Measurements from ENCODE around the gene ENC1.

ENC1 gene

GRCh38 chr5:74631081-74631953 is 9.2 kb downstream of the ENC1 start:
- DNase-seq (ENCODE audit: low read depth), result no peak

DNA sequence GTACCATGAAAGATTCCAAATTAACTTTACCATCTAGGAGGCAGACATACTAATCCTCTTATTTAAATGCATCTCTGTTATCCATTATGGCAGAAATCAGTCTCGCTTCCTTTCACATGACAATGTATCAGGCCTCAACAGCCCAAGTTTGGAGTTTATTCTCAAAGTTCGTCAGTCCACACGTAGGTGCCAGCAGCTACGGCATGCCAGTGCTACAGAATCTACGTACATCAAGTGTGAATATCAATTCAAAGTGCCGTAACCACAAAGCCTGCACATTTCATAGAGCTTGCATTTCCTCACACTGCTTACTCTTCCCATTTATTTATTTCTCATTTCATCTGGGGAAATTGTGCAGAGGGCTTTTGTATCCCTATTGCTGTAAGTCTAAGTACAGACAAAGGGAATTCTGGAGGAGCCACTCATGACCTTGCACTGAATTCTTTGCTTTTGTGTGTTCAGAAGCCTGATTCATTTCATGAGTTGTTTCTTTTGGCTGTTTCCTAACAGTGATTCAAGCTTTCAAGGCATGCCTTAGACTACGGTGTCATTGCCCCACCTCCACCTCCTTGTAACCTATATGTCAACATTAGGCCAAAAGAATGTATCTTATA is 10.0 kb downstream of the ENC1 start:
- DNase-seq (ENCODE audit: low read depth), result peak; percentile 44

- no peak for DNase-seq (ENCODE audit: low read depth)
Observed at GRCh38 chr5:74629326-74629725, 11.2 kb downstream of the ENC1 start.

DNA sequence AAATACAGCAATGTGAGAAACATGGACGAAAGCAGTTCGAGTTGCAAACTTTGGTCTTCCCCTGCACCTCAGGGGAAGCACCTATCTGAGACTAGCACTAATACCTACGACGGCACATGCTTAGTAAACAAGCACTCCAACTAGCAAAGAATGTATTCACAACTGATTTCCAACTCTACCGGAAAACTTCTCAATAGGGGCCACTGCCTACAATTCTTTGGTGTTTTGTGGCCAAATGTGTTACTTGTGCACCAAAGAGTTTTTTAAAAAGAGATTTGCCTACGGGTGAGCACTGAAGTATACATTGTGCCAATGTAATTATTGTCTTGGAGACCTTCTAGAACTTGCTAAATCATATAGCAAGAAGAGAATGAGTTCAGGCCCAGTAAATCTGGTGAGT is 12.2 kb downstream of the ENC1 start:
- no peak for DNase-seq (ENCODE audit: low read depth)

DNA sequence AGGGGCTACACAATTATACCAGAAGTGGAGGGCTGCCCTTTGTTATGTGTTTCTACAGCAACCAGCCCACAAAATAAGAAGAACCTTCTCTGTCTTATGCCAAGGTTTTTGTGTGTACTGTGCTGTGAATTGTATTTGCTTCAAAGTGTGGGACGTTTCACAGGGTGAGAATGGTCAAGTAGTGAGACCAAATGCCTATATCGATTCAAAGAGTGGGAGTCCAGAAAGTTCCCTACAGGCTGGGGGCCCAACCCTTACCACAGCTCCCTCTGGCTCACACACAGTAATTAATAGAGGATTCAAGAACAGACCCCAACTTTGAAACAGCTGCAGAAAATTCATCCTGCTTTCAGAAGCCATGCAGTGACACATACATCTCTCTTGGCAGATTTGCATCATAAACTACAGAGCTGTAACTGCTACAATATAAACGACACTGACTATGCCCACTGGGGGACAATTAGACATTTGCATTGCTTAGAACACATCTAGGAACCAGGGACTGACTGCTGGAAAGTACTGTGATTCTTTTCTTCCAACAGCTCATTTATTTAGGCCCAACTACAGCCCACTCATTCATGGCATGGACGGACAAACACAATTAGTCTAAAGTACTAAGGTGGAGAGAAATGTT is 12.8 kb downstream of the ENC1 start:
- DNase-seq (ENCODE audit: low read depth), result no peak

DNA sequence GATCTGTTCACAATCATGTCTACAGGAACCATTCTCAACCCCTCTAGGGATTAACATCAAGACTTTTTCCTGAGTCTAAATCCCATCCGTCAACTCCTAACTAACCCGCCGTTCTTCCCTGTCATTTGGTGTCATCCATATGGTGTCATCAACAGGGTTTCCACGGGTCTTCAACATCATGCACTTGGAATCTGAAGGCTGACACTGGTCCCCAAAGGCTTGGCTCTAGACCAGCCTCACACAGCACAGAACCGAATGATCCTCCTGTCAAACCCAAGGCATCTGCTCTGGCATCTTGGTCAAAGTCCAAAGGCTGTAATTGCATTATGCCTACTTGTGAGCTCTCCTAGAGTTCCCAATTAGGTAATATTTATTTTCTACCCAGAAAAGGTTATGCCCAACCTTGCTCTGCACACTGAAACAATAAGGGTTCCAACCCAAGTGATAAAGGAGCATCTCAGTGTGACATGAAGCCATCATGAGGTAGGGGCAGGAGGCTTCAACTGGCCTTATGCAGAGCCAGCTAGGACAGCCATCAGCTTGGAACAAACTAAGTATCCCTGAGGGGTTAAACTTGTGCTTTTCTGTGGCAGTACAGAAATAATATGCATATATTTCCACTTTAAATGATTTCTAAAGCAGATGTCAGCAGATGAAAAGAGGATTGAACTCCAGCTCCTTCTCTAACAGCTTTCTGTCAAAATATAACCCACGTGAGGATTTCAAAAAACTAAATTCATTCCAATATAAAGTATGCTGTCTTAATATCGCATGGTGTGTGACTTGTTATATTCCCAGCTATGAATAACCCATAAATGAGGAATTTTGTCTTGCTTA is 13.9 kb downstream of the ENC1 start:
- DNase-seq (ENCODE audit: low read depth), result no peak

- DNase-seq (ENCODE audit: low read depth), result no peak
Observed at GRCh38 chr5:74625742-74626241, 14.7 kb downstream of the ENC1 start.

DNA sequence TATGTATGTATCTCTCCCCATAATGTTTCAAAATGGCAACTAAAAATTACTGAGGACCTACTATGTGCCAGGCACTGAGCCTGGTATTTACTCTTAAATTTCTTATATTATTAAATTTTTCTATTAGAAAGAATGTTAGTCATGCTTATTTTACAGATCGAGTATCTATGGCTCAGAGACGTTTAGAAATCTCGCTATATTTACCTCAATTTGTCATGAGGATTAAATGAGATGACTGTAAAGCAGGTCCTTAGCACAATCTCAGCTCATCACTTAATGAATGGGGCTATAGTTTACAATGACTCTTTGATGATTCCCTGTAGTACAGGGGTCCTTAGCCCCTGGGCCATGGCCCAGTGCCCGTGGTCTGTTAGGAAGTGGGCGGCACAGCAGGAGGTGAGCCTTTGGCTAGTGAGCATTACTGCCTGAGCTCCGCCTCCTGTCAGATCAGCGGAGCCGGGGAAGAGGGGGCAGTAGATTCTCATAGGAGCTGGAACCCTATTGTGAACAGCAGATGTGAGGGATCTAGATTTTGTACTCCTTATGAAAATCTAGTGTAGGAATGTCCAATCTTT is 15.5 kb downstream of the ENC1 start:
- DNase-seq (ENCODE audit: low read depth), result no peak

DNA sequence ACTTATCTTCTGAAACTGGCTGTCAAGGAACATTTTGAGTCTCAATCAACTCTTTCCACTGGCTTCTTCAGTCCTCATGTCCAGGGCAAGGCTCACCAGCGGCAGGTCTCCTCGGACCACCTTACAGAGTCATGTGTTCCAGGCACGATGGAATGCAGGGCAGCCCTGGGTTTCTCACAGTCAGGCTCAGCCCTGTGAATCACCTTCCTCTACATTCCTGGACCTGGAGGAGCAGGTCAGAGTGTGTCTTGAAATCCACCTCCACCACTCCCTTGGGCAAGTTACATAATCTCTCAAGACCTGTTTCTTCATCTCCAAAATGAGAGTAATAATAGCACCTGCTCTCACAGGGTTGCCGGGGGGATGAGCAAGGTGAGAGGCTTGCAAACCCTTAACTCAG is 16.0 kb downstream of the ENC1 start:
- DNase-seq (ENCODE audit: low read depth), result no peak

DNA sequence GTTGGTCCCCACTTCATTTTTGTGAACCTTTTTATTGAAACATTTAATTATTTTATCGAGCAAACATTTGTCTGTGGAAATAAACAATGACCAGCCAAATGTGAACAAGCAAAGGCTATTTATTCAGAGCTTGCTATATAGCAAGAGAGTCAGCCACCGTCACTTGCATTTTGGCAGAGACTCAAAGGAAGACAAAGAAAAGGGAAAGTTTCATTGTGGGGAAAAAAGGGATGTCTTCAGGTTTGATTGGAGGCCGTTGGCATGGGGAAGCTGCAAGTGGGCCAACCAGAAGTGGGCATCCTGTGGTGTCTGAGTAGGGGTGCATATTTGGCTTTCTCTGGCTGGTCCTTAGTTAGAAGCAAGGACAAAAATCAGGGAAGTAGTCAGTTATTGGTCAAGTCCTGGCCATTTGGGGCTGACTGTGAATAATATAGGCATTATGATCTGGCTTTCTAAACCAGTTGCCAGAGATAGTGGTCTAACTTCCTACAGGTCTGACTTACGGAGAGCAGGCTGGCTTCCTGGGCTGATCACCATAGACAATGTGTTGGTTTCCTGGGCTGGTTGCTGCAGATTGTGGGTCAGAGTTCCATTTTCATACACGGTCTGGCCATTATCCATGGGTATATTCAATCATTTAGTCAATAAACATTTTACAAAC is 16.6 kb downstream of the ENC1 start:
- no peak for DNase-seq (ENCODE audit: low read depth)

GRCh38 chr5:74623006-74623611 is 17.4 kb downstream of the ENC1 start:
- DNase-seq (ENCODE audit: low read depth), result no peak

- no peak for DNase-seq (ENCODE audit: low read depth)
Observed at GRCh38 chr5:74622122-74622521, 18.4 kb downstream of the ENC1 start.

- DNase-seq (ENCODE audit: low read depth), result no peak
Observed at GRCh38 chr5:74621492-74621891, 19.0 kb downstream of the ENC1 start.

DNA sequence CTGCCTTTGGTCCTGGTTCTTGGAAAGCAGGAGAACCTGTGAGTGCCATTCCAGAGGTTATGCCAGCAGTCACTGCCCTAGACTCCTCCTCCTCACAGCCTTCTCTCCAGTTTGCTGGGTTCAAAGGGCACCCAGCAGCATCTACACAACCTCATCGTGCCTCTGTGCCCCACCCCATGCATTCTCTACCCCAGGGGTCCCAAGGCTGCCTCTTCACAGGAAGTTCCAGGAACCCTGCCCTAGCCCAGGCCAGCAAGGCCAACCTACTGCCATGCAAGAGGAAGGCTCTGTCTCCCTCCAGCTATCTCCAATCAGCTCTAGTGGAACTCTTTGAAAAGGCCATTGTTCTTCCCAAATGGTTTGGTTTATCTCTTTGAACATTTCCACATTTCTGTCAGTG is 21.2 kb downstream of the ENC1 start:
- DNase-seq (ENCODE audit: low read depth), result no peak

DNA sequence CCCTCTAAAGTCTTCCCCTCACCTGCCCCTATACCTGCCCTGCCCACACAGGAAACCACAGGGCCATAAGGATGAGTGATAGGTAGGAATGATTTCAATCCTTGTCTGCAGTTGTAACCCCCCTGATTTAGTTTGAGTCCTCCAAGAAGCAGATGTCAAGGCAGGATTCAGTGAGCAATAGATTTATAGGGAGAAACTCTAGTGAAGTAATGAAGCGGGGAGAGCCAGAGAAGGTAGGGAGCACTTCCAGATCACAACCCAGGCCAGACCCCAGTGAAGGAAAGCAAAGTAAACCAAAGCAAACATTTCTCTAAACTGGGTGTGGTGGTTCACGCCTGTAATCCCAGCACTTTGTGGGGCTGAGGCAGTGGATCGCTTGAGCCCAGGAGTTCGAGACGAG is 22.4 kb downstream of the ENC1 start:
- no peak for DNase-seq (ENCODE audit: low read depth)

- DNase-seq (ENCODE audit: low read depth), result no peak
Observed at GRCh38 chr5:74617202-74617601, 23.3 kb downstream of the ENC1 start.

- no peak for DNase-seq (ENCODE audit: low read depth)
Observed at GRCh38 chr5:74616236-74617146, 24.0 kb downstream of the ENC1 start.

GRCh38 chr5:74613283-74613682 is 27.2 kb downstream of the ENC1 start:
- no peak for DNase-seq (ENCODE audit: low read depth)

DNA sequence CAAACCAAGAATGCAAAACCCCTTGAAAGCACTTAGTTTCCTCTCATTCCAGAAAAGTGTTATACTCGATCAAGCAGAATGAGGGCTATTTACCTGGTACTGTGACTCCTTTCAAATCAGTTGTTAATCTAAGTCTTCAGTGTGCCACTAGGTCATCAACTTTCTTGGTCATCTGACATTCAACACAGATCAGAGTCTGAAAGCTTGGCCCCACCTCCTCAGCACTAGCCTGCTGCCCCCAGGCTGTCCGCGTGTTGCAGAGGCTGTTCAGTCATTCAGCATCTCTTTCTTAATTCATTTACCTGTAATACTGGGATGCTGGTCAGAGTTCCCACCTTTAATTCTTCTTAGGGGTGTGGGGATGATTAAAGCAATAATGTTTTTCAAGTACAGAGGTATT is 28.5 kb downstream of the ENC1 start:
- DNase-seq (ENCODE audit: low read depth), result no peak
